Loucy (cell line): Measurements from ENCODE around the gene DCDC1.

Experiments
- H2AFZ ChIP-seq: fragments of 200-600 bp; sonication (generic); 2 replicates; pipeline ENCODE4 v1.6.0; 2016; ENCODE audit warnings: antibody characterized with exemption, mild to moderate bottlenecking, low read length, moderate library complexity
- H3F3A ChIP-seq: fragments of 200-600 bp; 2 replicates; pipeline ENCODE4 v1.6.0; 2016; ENCODE audit warnings: antibody characterized with exemption, low read depth, mild to moderate bottlenecking
- H3K27me3 ChIP-seq: fragments of 200-600 bp; sonication (generic); 2 replicates; pipeline ENCODE4 v1.6.1; 2014; ENCODE audit warnings: low read length, mild to moderate bottlenecking; ENCODE audit not compliant: insufficient read depth, poor library complexity, severe bottlenecking
- H3K36me3 ChIP-seq: fragments of 200-600 bp; sonication (generic); 2 replicates; pipeline ENCODE4 v1.6.1; 2016; ENCODE audit warnings: low read length; ENCODE audit not compliant: insufficient read depth
- H3K4me1 ChIP-seq: fragments of 200-600 bp; sonication (generic); 2 replicates; pipeline ENCODE4 v1.5.1; 2014; ENCODE audit warnings: low read length, mild to moderate bottlenecking; ENCODE audit not compliant: insufficient read depth, poor library complexity, severe bottlenecking
- H3K4me2 ChIP-seq: fragments of 200-600 bp; sonication (generic); 2 replicates; pipeline ENCODE4 v1.6.0; 2014; ENCODE audit warnings: antibody characterized with exemption, low read length, low read depth, mild to moderate bottlenecking; ENCODE audit not compliant: poor library complexity, severe bottlenecking
- H3K4me3 ChIP-seq: fragments of 200-600 bp; sonication (generic); 2 replicates; pipeline ENCODE4 v1.5.1; 2014; ENCODE audit warnings: low read length, mild to moderate bottlenecking, mixed read lengths; ENCODE audit not compliant: poor library complexity, severe bottlenecking
- H3K79me2 ChIP-seq: fragments of 200-600 bp; sonication (generic); 2 replicates; pipeline ENCODE4 v1.6.1; 2014; ENCODE audit warnings: low read length; ENCODE audit not compliant: insufficient read depth
- H3K9ac ChIP-seq: fragments of 200-600 bp; sonication (generic); 2 replicates; pipeline ENCODE4 v1.6.0; 2014; ENCODE audit warnings: mild to moderate bottlenecking, low read depth, low read length, moderate library complexity; ENCODE audit not compliant: poor library complexity, severe bottlenecking
- H3K9me2 ChIP-seq: fragments of 200-600 bp; sonication (generic); replicated peaks from 2 replicates; pipeline ENCODE4 v1.6.1; 2016; ENCODE audit warnings: low read depth, low read length, mixed read lengths
- H3K9me3 ChIP-seq: fragments of 200-600 bp; sonication (generic); 2 replicates; pipeline ENCODE4 v1.6.1; 2014; ENCODE audit warnings: mild to moderate bottlenecking, antibody characterized with exemption, low read length, low read depth; ENCODE audit not compliant: insufficient read depth
- H4K20me1 ChIP-seq: fragments of 200-600 bp; sonication (generic); 2 replicates; pipeline ENCODE4 v1.6.0; 2014; ENCODE audit warnings: antibody characterized with exemption, low read length, mild to moderate bottlenecking; ENCODE audit not compliant: insufficient read depth, poor library complexity, severe bottlenecking
- EZH2phosphoT487 ChIP-seq: fragments of 200-600 bp; IDR thresholded peaks from 2 replicates; pipeline ENCODE4 v1.6.1; 2018; ENCODE audit warnings: antibody characterized with exemption, mild to moderate bottlenecking, moderate library complexity, borderline replicate concordance
- TF ChIP-seq, protein P1 (sequence below): fragments of 200-600 bp; sonication (generic); conservative IDR thresholded peaks from 2 replicates; pipeline ENCODE4 v1.5.1; 2014; ENCODE audit warnings: mild to moderate bottlenecking, antibody characterized with exemption, low read length

Gene DCDC1

DNA sequence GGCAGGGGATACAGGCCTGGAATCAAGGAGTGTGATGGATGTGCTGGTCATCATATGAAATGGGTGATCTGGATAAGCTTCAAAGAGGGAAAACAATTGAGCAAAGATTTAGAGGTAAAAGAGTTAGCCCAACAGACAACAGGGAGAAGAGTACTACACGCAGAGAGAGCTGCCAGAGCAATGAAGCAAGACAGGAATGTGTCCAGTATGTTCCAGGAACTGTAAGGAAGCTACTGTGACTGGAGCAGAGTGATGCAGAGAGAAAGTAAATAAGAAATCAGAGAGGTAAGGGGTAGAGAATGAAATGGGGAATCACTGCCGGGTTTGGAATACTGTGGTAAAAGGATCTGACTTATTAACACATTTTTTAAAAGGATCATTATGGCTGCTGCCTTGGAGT, 255.1 kb downstream of the DCDC1 start:
- H4K20me1 ChIP-seq = no peaks in the 10 kb centered on the region
- no peaks in the 10 kb centered on the region for H3K4me1 ChIP-seq
- no peaks in the 10 kb centered on the region for H3K9me2 ChIP-seq
- no peaks in the 10 kb centered on the region for H3F3A ChIP-seq
- H3K79me2 ChIP-seq = no peaks in the 10 kb centered on the region
- no peaks in the 10 kb centered on the region for H3K27me3 ChIP-seq
- no peak overlapping the region for H2AFZ ChIP-seq
- H3K9ac ChIP-seq = no peak overlapping the region
- no peak overlapping the region for H3K4me2 ChIP-seq
- TF ChIP-seq EZH2phosphoT487 = no peak
- TF ChIP-seq, protein P1, sequence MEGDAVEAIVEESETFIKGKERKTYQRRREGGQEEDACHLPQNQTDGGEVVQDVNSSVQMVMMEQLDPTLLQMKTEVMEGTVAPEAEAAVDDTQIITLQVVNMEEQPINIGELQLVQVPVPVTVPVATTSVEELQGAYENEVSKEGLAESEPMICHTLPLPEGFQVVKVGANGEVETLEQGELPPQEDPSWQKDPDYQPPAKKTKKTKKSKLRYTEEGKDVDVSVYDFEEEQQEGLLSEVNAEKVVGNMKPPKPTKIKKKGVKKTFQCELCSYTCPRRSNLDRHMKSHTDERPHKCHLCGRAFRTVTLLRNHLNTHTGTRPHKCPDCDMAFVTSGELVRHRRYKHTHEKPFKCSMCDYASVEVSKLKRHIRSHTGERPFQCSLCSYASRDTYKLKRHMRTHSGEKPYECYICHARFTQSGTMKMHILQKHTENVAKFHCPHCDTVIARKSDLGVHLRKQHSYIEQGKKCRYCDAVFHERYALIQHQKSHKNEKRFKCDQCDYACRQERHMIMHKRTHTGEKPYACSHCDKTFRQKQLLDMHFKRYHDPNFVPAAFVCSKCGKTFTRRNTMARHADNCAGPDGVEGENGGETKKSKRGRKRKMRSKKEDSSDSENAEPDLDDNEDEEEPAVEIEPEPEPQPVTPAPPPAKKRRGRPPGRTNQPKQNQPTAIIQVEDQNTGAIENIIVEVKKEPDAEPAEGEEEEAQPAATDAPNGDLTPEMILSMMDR = no peak
- no peaks in the 10 kb centered on the region for H3K36me3 ChIP-seq
- no peak overlapping the region for H3K4me3 ChIP-seq
- no peaks in the 10 kb centered on the region for H3K9me3 ChIP-seq

DNA sequence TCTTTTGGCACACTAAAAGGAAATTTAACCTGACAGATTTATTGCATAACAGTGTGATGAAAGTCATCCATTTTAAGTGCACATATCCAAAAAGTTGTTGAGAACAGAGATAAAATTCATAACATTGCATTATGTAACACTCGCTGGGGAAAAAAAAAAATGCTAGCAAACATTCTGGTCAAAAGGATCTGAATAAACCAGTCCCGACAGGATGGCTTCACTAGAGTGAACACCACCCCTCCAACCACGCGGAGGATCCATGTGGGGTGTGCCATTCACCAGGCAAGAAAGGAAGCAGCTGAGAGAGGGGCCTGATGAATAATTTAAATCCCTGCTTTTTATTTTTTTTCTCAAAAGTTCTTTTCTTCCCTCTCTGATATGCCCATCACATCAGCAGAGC, 258.7 kb downstream of the DCDC1 start:
- H2AFZ ChIP-seq = no peak overlapping the region
- H3K4me2 ChIP-seq = no peak overlapping the region
- H3K27me3 ChIP-seq = no peaks in the 10 kb centered on the region
- no peaks in the 10 kb centered on the region for H3K79me2 ChIP-seq
- no peaks in the 10 kb centered on the region for H3K4me1 ChIP-seq
- H3K9ac ChIP-seq = no peak overlapping the region
- no peaks in the 10 kb centered on the region for H3K36me3 ChIP-seq
- H4K20me1 ChIP-seq = no peaks in the 10 kb centered on the region
- no peak overlapping the region for H3K4me3 ChIP-seq
- TF ChIP-seq, protein P1 = no peak
- no peak for TF ChIP-seq EZH2phosphoT487
- no peaks in the 10 kb centered on the region for H3F3A ChIP-seq
- H3K9me2 ChIP-seq = no peaks in the 10 kb centered on the region
- H3K9me3 ChIP-seq = no peaks in the 10 kb centered on the region

DNA sequence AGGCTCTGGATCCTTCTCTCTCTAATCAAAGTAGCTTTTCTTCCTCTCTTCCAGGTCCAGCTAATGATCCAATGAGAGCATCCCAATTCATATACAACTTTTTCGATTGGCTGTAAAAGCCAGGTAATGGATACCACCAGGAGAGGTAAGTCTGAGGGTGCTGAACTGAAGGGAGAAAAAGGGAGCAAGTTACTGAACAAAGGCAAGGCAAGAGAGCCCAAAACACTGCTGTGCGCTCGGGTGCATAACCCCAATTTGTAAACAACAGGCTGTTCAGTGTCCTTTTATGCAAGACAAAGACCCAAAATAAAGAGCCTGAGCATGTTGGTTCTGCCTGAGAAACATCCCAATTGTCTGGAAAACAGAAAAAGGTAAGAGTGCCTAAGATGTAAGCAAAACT, 260.1 kb downstream of the DCDC1 start:
- TF ChIP-seq, protein P1 = no peak
- no peak for TF ChIP-seq EZH2phosphoT487
- Histone ChIP-seq H3K9me3 (no peaks in the 10 kb centered on the region), H3F3A (no peaks in the 10 kb centered on the region), H3K36me3 (no peaks in the 10 kb centered on the region), H3K9me2 (no peaks in the 10 kb centered on the region), H4K20me1 (no peaks in the 10 kb centered on the region), H3K4me3 (no peak overlapping the region), H3K9ac (no peak overlapping the region), H3K4me2 (no peak overlapping the region), H3K27me3 (no peaks in the 10 kb centered on the region), H3K4me1 (no peaks in the 10 kb centered on the region), H2AFZ (no peak overlapping the region), H3K79me2 (no peaks in the 10 kb centered on the region)
